ENCODE data around the gene AUTS2.

GRCh38 chr7:70484255-70484654 lies 886.0 kb downstream of the AUTS2 start:
- no peak for TF ChIP-seq CTCF (IDR thresholded peaks at IDR 0.05; ENCODE audit: insufficient read depth, low read length, poor library complexity, severe bottlenecking)
- no peak for TF ChIP-seq EZH2phosphoT487 (conservative IDR thresholded peaks at IDR 0.05; ENCODE audit: low read length)

All from SU-DHL-6 (cell line).